ENCODE measurements around the gene NUP133.
"Not testable (repeated sequence)": the region's sequence is repeated elsewhere in the genome, so short reads cannot be mapped to it uniquely, and the experiment has no call there.

NUP133 gene

DNA sequence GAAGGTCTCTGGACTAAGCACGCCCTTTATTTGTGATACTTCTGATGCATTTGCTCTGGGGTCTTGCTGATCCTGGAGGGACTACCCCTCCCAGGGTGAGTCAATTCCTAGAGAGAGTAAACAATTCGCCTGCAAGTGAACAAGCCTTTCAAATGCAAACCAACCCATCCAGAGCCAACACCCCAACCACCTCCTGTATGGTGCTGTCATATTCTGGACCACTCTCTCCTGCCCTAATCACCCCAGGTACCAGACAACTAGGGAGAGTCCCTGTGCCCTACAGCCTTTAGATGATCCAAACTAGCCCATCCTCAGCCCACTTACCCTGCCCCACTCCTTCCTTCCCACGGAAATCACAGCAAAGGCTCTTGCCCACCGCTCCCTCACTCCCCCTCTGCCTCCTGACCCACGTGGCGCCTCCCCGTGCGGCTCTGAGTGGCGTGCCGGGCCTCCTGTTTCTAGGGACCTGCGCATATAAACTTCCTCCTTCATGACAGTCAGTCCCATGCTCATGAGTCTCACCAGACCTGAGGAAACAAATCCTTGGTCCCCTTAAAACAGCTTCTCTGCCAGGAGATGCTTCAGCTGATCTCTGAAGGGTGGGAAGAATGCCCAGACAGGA lies 111.4 kb downstream of the NUP133 start:
- Histone ChIP-seq H3K27ac (ENCODE audit: low read depth, low read length) (no peak overlapping the region), H3K27me3 (ENCODE audit: control insufficient read depth in 1 of 2, insufficient read depth in 2 of 2, low read length in 2 of 2) (peaks cover 0 to 2% of the 10 kb centered on the region in 2 donors), H3K9ac (ENCODE audit: low read length) (no peak overlapping the region), H3K36me3 (ENCODE audit: insufficient read depth, low read length) (no peaks in the 10 kb centered on the region), H3K9me3 (ENCODE audit: low read length) (no peaks in the 10 kb centered on the region), H3K4me1 (ENCODE audit: insufficient read depth, low read length) (no peaks in the 10 kb centered on the region), H3K4me3 (ENCODE audit: low read depth in 1 of 2, low read length in 2 of 2) (no peak overlapping the region)

DNA sequence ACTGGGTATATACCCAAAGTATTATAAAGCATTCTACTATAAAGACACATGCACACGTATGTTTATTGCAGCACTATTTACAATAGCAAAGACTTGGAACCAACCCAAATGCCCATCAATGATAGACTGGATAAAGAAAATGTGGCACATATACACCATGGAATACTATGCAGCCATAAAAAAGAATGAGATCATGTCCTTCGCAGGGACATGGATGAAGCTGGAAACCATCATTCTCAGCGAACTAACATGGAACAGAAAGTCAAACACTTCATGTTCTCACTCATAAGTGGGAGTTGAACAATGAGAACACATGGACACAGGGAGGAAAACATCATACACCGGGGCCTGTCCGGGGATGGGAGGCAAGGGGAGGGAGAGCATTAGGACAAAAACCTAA lies 113.6 kb downstream of the NUP133 start:
- not testable (repeated sequence) for H3K4me1 ChIP-seq (ENCODE audit: insufficient read depth, low read length); H3K9ac ChIP-seq (ENCODE audit: low read length); H3K4me3 ChIP-seq (ENCODE audit: low read depth in 1 of 2, low read length in 2 of 2); H3K9me3 ChIP-seq (ENCODE audit: low read length); H3K36me3 ChIP-seq (ENCODE audit: insufficient read depth, low read length); H3K27me3 ChIP-seq (ENCODE audit: control insufficient read depth in 1 of 2, insufficient read depth in 2 of 2, low read length in 2 of 2); H3K27ac ChIP-seq (ENCODE audit: low read depth, low read length)

DNA sequence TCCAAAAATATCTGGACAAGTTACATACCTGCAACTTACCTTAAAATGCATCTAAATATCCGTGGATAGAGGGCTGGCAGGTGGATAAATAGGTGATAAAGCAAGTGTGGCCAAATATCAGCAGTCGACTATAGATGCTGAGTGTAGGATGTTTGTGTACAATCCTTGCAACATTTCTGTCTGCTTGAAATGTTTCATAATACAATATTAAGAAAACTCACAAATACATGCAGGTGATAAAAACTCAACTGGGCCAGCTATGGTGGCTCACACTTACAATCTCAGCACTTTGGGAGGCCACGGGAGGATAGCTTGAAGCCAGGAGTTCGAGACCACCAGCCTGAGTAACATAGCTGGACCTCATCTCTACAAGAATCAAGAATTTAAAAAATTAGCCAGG lies 115.2 kb downstream of the NUP133 start:
- H3K4me3 ChIP-seq (ENCODE audit: low read depth in 1 of 2, low read length in 2 of 2) = no peak overlapping the region
- H3K36me3 ChIP-seq (ENCODE audit: insufficient read depth, low read length) = no peaks in the 10 kb centered on the region
- no peaks in the 10 kb centered on the region for H3K9me3 ChIP-seq (ENCODE audit: low read length)
- H3K4me1 ChIP-seq (ENCODE audit: insufficient read depth, low read length) = no peaks in the 10 kb centered on the region
- H3K27ac ChIP-seq (ENCODE audit: low read depth, low read length) = no peak overlapping the region
- H3K27me3 ChIP-seq (ENCODE audit: control insufficient read depth in 1 of 2, insufficient read depth in 2 of 2, low read length in 2 of 2) = no peaks in the 10 kb centered on the region
- H3K9ac ChIP-seq (ENCODE audit: low read length) = no peak overlapping the region
